ENCODE data around the gene RTL1.

DNA sequence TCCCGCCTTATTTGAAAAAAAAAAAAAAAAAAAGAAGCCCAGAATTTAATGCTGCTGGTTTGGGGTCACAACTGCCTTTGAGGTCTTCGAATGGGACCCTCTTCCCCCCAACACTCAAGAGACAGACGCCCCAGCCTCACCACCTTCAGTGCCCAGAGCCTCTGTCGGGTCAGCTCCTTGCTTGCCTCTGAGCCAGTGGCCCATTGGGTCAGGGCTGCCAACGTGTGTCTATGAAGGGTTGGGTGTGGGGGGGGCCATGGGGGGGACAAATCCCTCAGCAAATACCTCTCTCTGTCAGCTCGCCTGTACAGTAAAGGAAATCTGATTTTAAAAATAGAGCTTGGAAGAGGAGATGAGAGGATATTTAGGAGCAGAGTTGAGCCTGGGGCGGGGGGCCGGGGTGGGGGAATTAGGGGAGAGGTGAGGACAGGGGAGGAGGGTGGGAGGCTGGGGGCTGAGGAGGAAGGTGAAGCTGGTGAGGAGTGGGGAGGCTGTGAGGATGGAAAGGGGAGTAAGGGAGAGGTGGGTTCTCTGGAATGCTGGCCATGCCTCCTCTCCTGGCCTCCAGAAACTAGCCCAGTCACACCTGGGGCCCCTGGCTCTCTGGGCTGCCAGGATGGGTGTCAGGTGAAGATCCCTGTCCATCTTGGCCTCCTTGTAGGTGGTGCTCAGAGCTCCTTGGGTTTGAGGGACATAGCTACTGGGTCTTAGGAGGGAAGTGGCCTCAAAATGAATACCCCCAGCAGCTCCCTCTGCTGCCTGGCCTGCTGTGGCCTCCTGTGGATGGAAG is 13.3 kb downstream of the RTL1 start:
- TF ChIP-seq CTCF (IDR thresholded peaks at IDR 0.05): no peak
- no peak for TF ChIP-seq POLR2A (IDR thresholded peaks at IDR 0.05)

Measured in heart left ventricle (tissue), 13 donors.